Esophagus squamous epithelium (tissue), 5 donors: ENCODE measurements around the gene CNTN1. TPM values are rescaled to one million over a fixed set of nuclear protein-coding genes. Genes with fewer than 3 reads are reported as not detected.

Experiments used
- DNase-seq: peaks from one replicate; lab custom pipeline; 2025; lab: John Stamatoyannopoulos, UW
- H3K27ac ChIP-seq, 4 donors: fragments of 200-600 bp; sonication (generic); one replicate each; pipeline ENCODE4 v1.5.1; 2016 to 2019; ENCODE audit warnings: mild to moderate bottlenecking in 1 of 4
- H3K27me3 ChIP-seq, 4 donors: fragments of 200-600 bp; sonication (generic); 1 replicate in 3 of 4; 2 replicates in 1 of 4; pipeline versions ENCODE4 v1.5.1 to v1.6.0; 2017 to 2021; ENCODE audit warnings: antibody characterized with exemption in 1 of 4
- H3K36me3 ChIP-seq, 3 donors: fragments of 200-600 bp; sonication (generic); one replicate each; pipeline ENCODE4 v1.5.1; 2016 to 2019
- H3K4me1 ChIP-seq, 3 donors: fragments of 200-600 bp; sonication (generic); one replicate each; pipeline ENCODE4 v1.5.1; 2017 to 2019
- H3K4me3 ChIP-seq, 4 donors: fragments of 200-600 bp; sonication (generic); 1 replicate in 3 of 4; 2 replicates in 1 of 4; pipeline ENCODE4 v1.5.1; 2016 to 2019; ENCODE audit warnings: mild to moderate bottlenecking in 2 of 4, moderate library complexity in 1 of 4
- H3K9me3 ChIP-seq, 3 donors: fragments of 200-600 bp; sonication (generic); one replicate each; pipeline ENCODE4 v1.5.1; 2016 to 2019
- POLR2A ChIP-seq, 4 donors: fragments of 450-650 bp; IDR thresholded peaks; one replicate each; pipeline ENCODE4 v1.6.1; 2017; ENCODE audit warnings: antibody characterized with exemption in 4 of 4, mild to moderate bottlenecking in 4 of 4, moderate library complexity in 3 of 4
- WGBS, 2 donors: methylation state at CpG; one replicate each; pipeline ENCODE4 v1.1.5; 2018; 5-methylcytosine and 5-hydroxymethylcytosine counted together
- intact Hi-C: fragments of 100-400 bp; cut with DNase I; formaldehyde crosslinking; loops from one replicate; pipeline ENCODE4 v1.15.0; 2022
- total RNA-seq, 4 donors: library from RNA; depleted of rRNA; stranded (reverse); fragments of >200 nt; gene quantifications; one replicate each; pipeline ENCODE4 v1.1.0, GENCODE V29; 2016
- TF ChIP-seq, protein P1 (sequence below), 6 experiments: fragments of 450-650 bp in 4 of 6; fragments of 200-600 bp in 2 of 6; sonication (generic) in 2 of 6; IDR thresholded peaks; one replicate each; pipeline ENCODE4 v1.5.1; 2016 to 2019; ENCODE audit warnings: antibody characterized with exemption in 6 of 6, mild to moderate bottlenecking in 4 of 6, moderate library complexity in 4 of 6
- donor health status: DM: yes; HTN: yes; CAD: no.

The CNTN1 gene
- total RNA-seq, 4 donors from 2014 or later = 0.83 to 15.7 (median 5.8) TPM

DNA sequence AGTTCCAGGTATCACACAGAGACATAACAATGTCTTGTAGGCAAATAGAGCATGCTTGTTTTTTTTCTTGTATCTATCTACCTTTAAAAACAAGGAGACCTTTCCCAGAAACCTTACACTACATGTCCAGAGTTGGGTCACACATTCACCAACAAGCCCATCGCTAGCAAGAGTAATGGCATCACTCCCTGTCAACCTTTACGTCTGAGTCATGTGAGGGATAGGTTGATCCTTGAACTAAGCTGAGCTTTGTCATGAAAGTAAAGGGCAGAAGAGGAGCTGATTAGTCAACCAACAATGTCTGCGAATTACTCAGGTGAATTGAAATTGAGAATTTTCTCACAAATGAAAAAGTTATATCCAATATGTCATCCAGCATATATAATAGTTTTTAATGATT, 219.4 kb downstream of the CNTN1 start:
- intact Hi-C loops = no loop called here
- Histone ChIP-seq H3K27me3 (no peaks in the 10 kb centered on the region), H3K36me3 (no peaks in the 10 kb centered on the region), H3K4me3 (no peak overlapping the region), H3K4me1 (no peaks in the 10 kb centered on the region), H3K9me3 (no peaks in the 10 kb centered on the region), H3K27ac (no peak overlapping the region)
- TF ChIP-seq, protein P1, sequence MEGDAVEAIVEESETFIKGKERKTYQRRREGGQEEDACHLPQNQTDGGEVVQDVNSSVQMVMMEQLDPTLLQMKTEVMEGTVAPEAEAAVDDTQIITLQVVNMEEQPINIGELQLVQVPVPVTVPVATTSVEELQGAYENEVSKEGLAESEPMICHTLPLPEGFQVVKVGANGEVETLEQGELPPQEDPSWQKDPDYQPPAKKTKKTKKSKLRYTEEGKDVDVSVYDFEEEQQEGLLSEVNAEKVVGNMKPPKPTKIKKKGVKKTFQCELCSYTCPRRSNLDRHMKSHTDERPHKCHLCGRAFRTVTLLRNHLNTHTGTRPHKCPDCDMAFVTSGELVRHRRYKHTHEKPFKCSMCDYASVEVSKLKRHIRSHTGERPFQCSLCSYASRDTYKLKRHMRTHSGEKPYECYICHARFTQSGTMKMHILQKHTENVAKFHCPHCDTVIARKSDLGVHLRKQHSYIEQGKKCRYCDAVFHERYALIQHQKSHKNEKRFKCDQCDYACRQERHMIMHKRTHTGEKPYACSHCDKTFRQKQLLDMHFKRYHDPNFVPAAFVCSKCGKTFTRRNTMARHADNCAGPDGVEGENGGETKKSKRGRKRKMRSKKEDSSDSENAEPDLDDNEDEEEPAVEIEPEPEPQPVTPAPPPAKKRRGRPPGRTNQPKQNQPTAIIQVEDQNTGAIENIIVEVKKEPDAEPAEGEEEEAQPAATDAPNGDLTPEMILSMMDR (IDR thresholded peaks at IDR 0.05) = no peak
- no peak for TF ChIP-seq POLR2A (IDR thresholded peaks at IDR 0.05)
- 73 to 76% methylated on average over 3 of the region's 3 CpGs for whole genome bisulfite sequencing, 2 donors
- DNase-seq = no peak

DNA sequence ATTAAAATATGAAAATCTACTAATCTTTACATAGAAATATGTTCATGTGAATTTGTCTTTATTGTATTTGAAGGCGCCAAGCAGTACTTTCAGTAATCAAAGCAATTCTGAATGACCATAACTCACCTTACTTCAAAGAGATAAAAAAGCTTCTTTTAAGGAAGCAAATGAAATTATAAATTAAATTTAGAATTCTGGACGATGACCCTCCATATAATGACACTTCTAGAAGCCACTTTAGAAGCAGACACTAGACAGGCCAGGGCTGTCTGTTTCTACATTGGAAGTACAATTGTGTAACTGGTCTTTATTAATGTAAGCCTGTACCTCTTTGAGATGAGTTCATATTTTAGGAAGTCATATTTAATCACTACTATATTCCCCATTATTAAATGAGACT, 222.9 kb downstream of the CNTN1 start:
- TF ChIP-seq POLR2A (IDR thresholded peaks at IDR 0.05) = no peak
- TF ChIP-seq, protein P1 (IDR thresholded peaks at IDR 0.05) = no peak
- DNase-seq = no peak
- no peaks in the 10 kb centered on the region for H3K36me3 ChIP-seq
- intact Hi-C loops = no loop called here
- H3K9me3 ChIP-seq = no peaks in the 10 kb centered on the region
- H3K27me3 ChIP-seq = no peaks in the 10 kb centered on the region
- H3K27ac ChIP-seq = no peak overlapping the region
- no peaks in the 10 kb centered on the region for H3K4me1 ChIP-seq
- 82 to 87% methylated on average over 2 of the region's 2 CpGs for WGBS, 2 donors
- no peak overlapping the region for H3K4me3 ChIP-seq

DNA sequence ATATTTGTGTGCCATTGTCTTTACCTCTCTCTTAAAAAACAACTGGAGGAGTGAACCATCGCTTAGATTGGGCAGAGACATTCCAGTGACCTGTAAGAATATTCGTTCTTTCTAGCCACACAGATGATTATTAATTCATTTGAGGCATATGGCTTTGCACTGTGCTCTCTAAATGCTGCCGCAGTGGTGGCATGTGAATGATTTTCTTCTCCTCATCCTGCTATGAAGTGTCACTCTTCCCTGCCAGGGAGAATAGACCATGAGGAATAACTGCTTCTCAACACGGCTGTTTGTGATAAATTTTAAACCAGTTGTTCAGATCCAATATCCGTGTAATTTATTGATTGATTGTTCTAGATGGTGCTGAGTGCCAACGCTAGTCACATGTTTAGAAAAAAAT, 225.3 kb downstream of the CNTN1 start:
- no peaks in the 10 kb centered on the region for H3K36me3 ChIP-seq
- 73 to 79% methylated on average over 6 of the region's 6 CpGs for WGBS, 2 donors
- TF ChIP-seq, protein P1 (IDR thresholded peaks at IDR 0.05) = no peak
- no peak for TF ChIP-seq POLR2A (IDR thresholded peaks at IDR 0.05)
- intact Hi-C loops = no loop called here
- no peak overlapping the region for H3K4me3 ChIP-seq
- no peaks in the 10 kb centered on the region for H3K9me3 ChIP-seq
- H3K27ac ChIP-seq = no peak overlapping the region
- no peaks in the 10 kb centered on the region for H3K27me3 ChIP-seq
- DNase-seq = no peak
- no peaks in the 10 kb centered on the region for H3K4me1 ChIP-seq

- 17 to 20% methylated on average over 2 of the region's 2 CpGs for WGBS, 2 donors
Measured at GRCh38 chr12:40921563-40922163, 229.4 kb downstream of the CNTN1 start.

DNA sequence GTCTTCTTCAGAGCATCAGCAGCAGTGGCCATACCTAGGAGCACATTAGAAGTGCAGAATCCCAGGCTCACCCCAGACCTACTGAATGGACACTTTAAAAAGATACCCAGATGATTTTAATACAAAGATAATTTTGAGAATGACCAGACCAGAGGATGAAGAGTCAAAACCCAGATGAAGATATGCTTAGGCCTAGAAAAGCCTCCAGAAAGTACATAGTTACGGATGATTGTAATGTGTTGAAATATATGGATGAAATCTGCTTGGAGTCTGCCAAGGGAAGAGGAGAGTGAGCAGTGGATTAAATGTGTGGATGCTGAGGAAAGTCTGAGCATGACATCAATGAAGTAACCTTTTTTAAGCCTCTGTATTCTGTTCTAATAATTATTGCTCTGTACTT, 245.7 kb downstream of the CNTN1 start:
- intact Hi-C loops = no loop called here
- WGBS, 2 donors = 86 to 100% methylated on average over 1 of the region's 1 CpG
- Histone ChIP-seq H3K27ac (no peak overlapping the region), H3K4me3 (no peak overlapping the region), H3K4me1 (no peaks in the 10 kb centered on the region), H3K27me3 (peaks cover 0 to 6% (median 0%) of the 10 kb centered on the region in 4 donors), H3K36me3 (no peaks in the 10 kb centered on the region), H3K9me3 (no peaks in the 10 kb centered on the region)
- no peak for TF ChIP-seq POLR2A (IDR thresholded peaks at IDR 0.05)
- TF ChIP-seq, protein P1 (IDR thresholded peaks at IDR 0.05) = no peak
- no peak for DNase-seq

More at GRCh38 chr12:40921563-40922163, 229.4 kb downstream of the CNTN1 start:
- intact Hi-C loops = loop anchor here (5.0 kb wide), 1 partner anchor 299 kb away; no protein-coding TSS in a partner anchor
- H3K36me3 ChIP-seq = no peaks in the 10 kb centered on the region
- DNase-seq = no peak
- no peaks in the 10 kb centered on the region for H3K9me3 ChIP-seq
- no peaks in the 10 kb centered on the region for H3K27me3 ChIP-seq
- H3K4me3 ChIP-seq = no peak overlapping the region
- no peak overlapping the region for H3K27ac ChIP-seq
- TF ChIP-seq POLR2A (IDR thresholded peaks at IDR 0.05) = no peak
- TF ChIP-seq, protein P1 (IDR thresholded peaks at IDR 0.05) = peak in 5 of 6 experiments; percentile 35 to 75 (median 57)
- no peaks in the 10 kb centered on the region for H3K4me1 ChIP-seq
